Measurements from ENCODE around the gene PTPRM. TPM values are rescaled to one million over a fixed set of nuclear protein-coding genes. Genes with fewer than 3 reads are reported as not detected.

The PTPRM gene
- total and polyA plus RNA-seq, 2 experiments from 2014 or later, result 30.9 to 62.8 TPM

DNA sequence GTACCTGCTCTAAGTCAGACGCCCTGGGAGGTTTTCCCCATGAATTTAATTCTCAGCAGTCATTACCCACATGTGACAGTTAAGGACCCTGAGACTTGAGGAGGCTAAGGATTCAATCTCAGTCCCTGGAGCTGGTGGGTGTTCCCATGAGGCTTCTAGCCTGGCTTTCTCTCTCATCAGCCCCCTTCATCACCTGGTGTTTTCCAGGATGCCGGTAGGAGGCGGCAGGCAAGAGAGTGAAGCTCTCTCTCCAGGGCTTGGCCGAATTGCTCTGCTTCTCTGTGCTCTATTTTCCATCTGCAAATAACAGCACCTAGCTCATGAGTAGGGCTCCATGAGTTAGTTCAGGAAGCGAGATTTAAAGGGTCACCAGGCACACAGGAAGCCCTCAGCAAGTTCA lies 241.9 kb downstream of the PTPRM start:
- peaks cover 13% of the 10 kb centered on the region for H3K4me1 ChIP-seq (ENCODE audit: insufficient read depth)
- H3K4me3 ChIP-seq, result no peak overlapping the region
- peaks cover 7% of the 10 kb centered on the region; the same call in 1 of the 2 replicates for H3F3A ChIP-seq (ENCODE audit: insufficient read depth)
- in situ Hi-C loops (cut with MboI), result no loop called here
- H3K79me2 ChIP-seq (ENCODE audit: insufficient read depth), result no peaks in the 10 kb centered on the region
- no peaks in the 10 kb centered on the region for H3K9me2 ChIP-seq (ENCODE audit: insufficient read depth)
- no peak overlapping the region for H2AFZ ChIP-seq
- H3K27me3 ChIP-seq (replicated peaks; ENCODE audit: insufficient read depth), result no peaks in the 10 kb centered on the region
- no peaks in the 10 kb centered on the region for H3K36me3 ChIP-seq (ENCODE audit: low read depth)
- DNase-seq, result no peak
- H3K4me2 ChIP-seq (ENCODE audit: unreplicated experiment), result no peak overlapping the region
- H3K9ac ChIP-seq, result no peak overlapping the region
- H3K27ac ChIP-seq, result no peak overlapping the region
- 77% methylated on average over 5 of the region's 5 CpGs for WGBS, 2 experiments (ENCODE audit: low coverage in 1 of 2, low lambda C conversion rate in 2 of 2, missing lambda C conversion rate in 2 of 2)
- TF ChIP-seq EZH2phosphoT487 (IDR thresholded peaks at IDR 0.05; ENCODE audit: insufficient read depth, low read depth), result no peak
- no peak for TF ChIP-seq EZH2 (IDR thresholded peaks at IDR 0.05; ENCODE audit: insufficient read depth, poor library complexity, severe bottlenecking)
- no peaks in the 10 kb centered on the region for H4K20me1 ChIP-seq (ENCODE audit: insufficient read depth)
- no peaks in the 10 kb centered on the region for H3K9me3 ChIP-seq (ENCODE audit: low read depth)

GRCh38 chr18:7809455-7809854 lies 242.3 kb downstream of the PTPRM start:
- Histone ChIP-seq H3K9me3 (ENCODE audit: low read depth) (no peaks in the 10 kb centered on the region), H3K79me2 (ENCODE audit: insufficient read depth) (no peaks in the 10 kb centered on the region), H4K20me1 (ENCODE audit: insufficient read depth) (no peaks in the 10 kb centered on the region), H3K36me3 (ENCODE audit: low read depth) (no peaks in the 10 kb centered on the region), H2AFZ (no peak overlapping the region), H3K4me3 (no peak overlapping the region), H3F3A (ENCODE audit: insufficient read depth) (peaks cover 7% of the 10 kb centered on the region; the same call in 1 of the 2 replicates), H3K9me2 (ENCODE audit: insufficient read depth) (no peaks in the 10 kb centered on the region), H3K4me1 (ENCODE audit: insufficient read depth) (peaks cover 13% of the 10 kb centered on the region), H3K9ac (no peak overlapping the region), H3K27ac (no peak overlapping the region), H3K4me2 (ENCODE audit: unreplicated experiment) (no peak overlapping the region), H3K27me3 (replicated peaks; ENCODE audit: insufficient read depth) (no peaks in the 10 kb centered on the region)
- no peak for DNase-seq
- TF ChIP-seq EZH2 (IDR thresholded peaks at IDR 0.05; ENCODE audit: insufficient read depth, poor library complexity, severe bottlenecking) (no peak), EZH2phosphoT487 (IDR thresholded peaks at IDR 0.05; ENCODE audit: insufficient read depth, low read depth) (no peak)
- in situ Hi-C loops (cut with MboI), result no loop called here
- WGBS, 2 experiments (ENCODE audit: low coverage in 1 of 2, low lambda C conversion rate in 2 of 2, missing lambda C conversion rate in 2 of 2), result 94 to 95% methylated on average over 6 of the region's 6 CpGs

DNA sequence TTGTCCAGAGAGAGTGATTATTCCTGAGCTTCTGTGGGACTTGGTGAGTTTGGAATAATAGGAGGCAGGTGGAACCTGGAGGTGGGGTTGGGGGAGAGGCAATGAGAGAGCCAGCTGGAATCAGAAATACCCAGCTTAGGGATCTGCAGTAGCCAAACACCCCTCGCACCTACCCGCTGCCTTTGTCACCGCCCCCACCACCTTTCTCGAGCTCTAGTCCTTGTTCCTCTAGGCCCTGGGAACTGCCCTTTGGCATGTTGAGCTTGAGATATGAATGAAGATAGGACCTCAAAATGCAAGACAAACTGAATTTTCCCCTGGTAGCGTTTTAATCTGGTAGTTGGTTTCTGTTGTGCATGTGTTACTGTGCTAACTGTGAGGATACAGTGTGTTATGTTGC lies 242.9 kb downstream of the PTPRM start:
- no peaks in the 10 kb centered on the region for H4K20me1 ChIP-seq (ENCODE audit: insufficient read depth)
- TF ChIP-seq EZH2phosphoT487 (IDR thresholded peaks at IDR 0.05; ENCODE audit: insufficient read depth, low read depth), result no peak
- no peak for TF ChIP-seq EZH2 (IDR thresholded peaks at IDR 0.05; ENCODE audit: insufficient read depth, poor library complexity, severe bottlenecking)
- in situ Hi-C loops (cut with MboI), result no loop called here
- no peaks in the 10 kb centered on the region for H3K9me2 ChIP-seq (ENCODE audit: insufficient read depth)
- peaks cover 7% of the 10 kb centered on the region; the same call in 1 of the 2 replicates for H3F3A ChIP-seq (ENCODE audit: insufficient read depth)
- H3K79me2 ChIP-seq (ENCODE audit: insufficient read depth), result no peaks in the 10 kb centered on the region
- H3K4me3 ChIP-seq, result no peak overlapping the region
- WGBS, 2 experiments (ENCODE audit: low coverage in 1 of 2, low lambda C conversion rate in 2 of 2, missing lambda C conversion rate in 2 of 2), result 90 to 98% methylated on average over 5 of the region's 5 CpGs
- no peak overlapping the region for H2AFZ ChIP-seq
- no peaks in the 10 kb centered on the region for H3K36me3 ChIP-seq (ENCODE audit: low read depth)
- H3K9ac ChIP-seq, result no peak overlapping the region
- H3K27me3 ChIP-seq (replicated peaks; ENCODE audit: insufficient read depth), result no peaks in the 10 kb centered on the region
- no peak overlapping the region for H3K4me2 ChIP-seq (ENCODE audit: unreplicated experiment)
- peaks cover 13% of the 10 kb centered on the region for H3K4me1 ChIP-seq (ENCODE audit: insufficient read depth)
- H3K9me3 ChIP-seq (ENCODE audit: low read depth), result no peaks in the 10 kb centered on the region
- no peak overlapping the region for H3K27ac ChIP-seq
- no peak for DNase-seq

DNA sequence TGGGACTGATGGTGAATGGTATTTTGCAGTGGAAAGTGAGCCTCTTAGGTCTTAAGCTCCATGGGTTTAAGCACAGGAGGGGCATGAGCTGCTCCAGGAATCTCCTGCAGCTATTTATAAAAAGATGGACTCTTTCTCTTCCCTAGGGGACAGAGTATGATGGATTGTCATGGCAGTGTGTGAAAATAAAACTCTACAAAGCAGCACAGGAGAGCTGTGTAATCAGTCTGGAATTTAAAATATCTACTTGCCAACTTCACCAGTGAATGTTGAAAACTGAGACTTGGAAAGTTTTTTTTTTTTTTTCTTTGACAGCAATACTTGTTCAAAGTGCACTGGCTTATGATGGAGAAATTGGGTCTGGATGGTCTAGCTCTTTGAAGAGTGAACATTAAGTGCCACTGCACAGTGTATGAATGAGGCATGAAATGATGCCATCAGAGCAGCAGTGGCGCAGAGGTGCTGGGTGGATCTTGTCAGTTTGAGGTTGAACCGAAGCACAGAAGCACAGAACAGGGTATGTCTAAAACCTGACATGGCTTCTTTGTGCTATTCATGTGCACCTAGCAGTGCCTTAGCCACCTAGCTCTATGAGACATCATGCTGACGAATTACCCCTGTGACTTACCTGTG lies 245.4 kb downstream of the PTPRM start:
- Histone ChIP-seq H3K4me2 (ENCODE audit: unreplicated experiment) (peak overlapping the region; percentile 37), H4K20me1 (ENCODE audit: insufficient read depth) (no peaks in the 10 kb centered on the region), H3K79me2 (ENCODE audit: insufficient read depth) (no peaks in the 10 kb centered on the region), H3K27ac (peak overlapping the region; percentile 49), H2AFZ (no peak overlapping the region), H3K9me2 (ENCODE audit: insufficient read depth) (no peaks in the 10 kb centered on the region), H3F3A (ENCODE audit: insufficient read depth) (peaks cover 7% of the 10 kb centered on the region; the same call in 1 of the 2 replicates), H3K27me3 (replicated peaks; ENCODE audit: insufficient read depth) (no peaks in the 10 kb centered on the region), H3K9me3 (ENCODE audit: low read depth) (no peaks in the 10 kb centered on the region), H3K4me1 (ENCODE audit: insufficient read depth) (peaks cover 20% of the 10 kb centered on the region), H3K36me3 (ENCODE audit: low read depth) (no peaks in the 10 kb centered on the region), H3K4me3 (no peak overlapping the region), H3K9ac (0 out of 2 replicates have a peak overlapping the region, but pooled peaks have one; percentile 29)
- DNase-seq, result peak; percentile 74
- WGBS, 2 experiments (ENCODE audit: low coverage in 1 of 2, low lambda C conversion rate in 2 of 2, missing lambda C conversion rate in 2 of 2), result 95 to 96% methylated on average over 3 of the region's 3 CpGs
- TF ChIP-seq EZH2phosphoT487 (IDR thresholded peaks at IDR 0.05; ENCODE audit: insufficient read depth, low read depth), result no peak
- no peak for TF ChIP-seq EZH2 (IDR thresholded peaks at IDR 0.05; ENCODE audit: insufficient read depth, poor library complexity, severe bottlenecking)
- in situ Hi-C loops (cut with MboI), result no loop called here
